Neuron (in vitro differentiated cells): Measurements from ENCODE around the gene GNLY.
"Not testable (repeated sequence)": the region's sequence is repeated elsewhere in the genome, so short reads cannot be mapped to it uniquely, and the experiment has no call there.

ENCODE experiments used
- H2AFZ ChIP-seq: one replicate; pipeline ENCODE4 v1.6.1; 2013; ENCODE audit warnings: low read depth, mild to moderate bottlenecking, inconsistent platforms, low read length, moderate library complexity
- H3K27me3 ChIP-seq: one replicate; pipeline ENCODE4 v1.6.1; 2013; ENCODE audit warnings: low read length; ENCODE audit not compliant: insufficient read depth
- H3K36me3 ChIP-seq: one replicate; pipeline ENCODE4 v1.6.1; 2013; ENCODE audit warnings: low read length; ENCODE audit not compliant: insufficient read depth
- H3K4me1 ChIP-seq: one replicate; pipeline ENCODE4 v1.6.1; 2013; ENCODE audit warnings: low read length; ENCODE audit not compliant: insufficient read depth
- H3K4me3 ChIP-seq: 2 replicates; pipeline ENCODE4 v1.5.1; 2013; ENCODE audit warnings: mild to moderate bottlenecking, low read length, moderate library complexity
- H3K9me3 ChIP-seq: one replicate; pipeline ENCODE4 v1.6.1; 2013; ENCODE audit warnings: low read length

Gene GNLY

DNA sequence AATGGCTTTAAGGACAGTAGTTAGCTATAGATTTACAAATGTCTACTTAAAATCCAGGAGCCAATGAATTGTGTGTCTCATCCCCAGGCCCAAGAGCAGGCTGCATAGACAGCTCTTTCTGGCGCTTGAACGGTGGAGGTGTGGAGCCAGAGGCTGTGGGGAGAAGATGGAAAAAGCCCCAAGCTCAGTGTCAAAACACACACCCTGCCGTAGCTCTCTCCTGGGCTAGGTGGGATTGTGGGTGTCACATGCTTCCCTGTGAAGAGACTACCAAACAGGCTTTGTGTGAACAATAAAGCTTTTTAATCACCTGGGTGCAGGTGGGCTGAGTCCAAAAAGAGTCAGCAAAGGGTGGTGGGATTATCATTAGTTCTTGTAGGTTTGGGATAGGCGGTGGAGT, 36.8 kb upstream of the GNLY start:
- peaks cover 23% of the 10 kb centered on the region for H3K36me3 ChIP-seq
- H3K4me1 ChIP-seq, H3K27me3 ChIP-seq, H3K4me3 ChIP-seq, H3K9me3 ChIP-seq, H2AFZ ChIP-seq: not testable (repeated sequence)

DNA sequence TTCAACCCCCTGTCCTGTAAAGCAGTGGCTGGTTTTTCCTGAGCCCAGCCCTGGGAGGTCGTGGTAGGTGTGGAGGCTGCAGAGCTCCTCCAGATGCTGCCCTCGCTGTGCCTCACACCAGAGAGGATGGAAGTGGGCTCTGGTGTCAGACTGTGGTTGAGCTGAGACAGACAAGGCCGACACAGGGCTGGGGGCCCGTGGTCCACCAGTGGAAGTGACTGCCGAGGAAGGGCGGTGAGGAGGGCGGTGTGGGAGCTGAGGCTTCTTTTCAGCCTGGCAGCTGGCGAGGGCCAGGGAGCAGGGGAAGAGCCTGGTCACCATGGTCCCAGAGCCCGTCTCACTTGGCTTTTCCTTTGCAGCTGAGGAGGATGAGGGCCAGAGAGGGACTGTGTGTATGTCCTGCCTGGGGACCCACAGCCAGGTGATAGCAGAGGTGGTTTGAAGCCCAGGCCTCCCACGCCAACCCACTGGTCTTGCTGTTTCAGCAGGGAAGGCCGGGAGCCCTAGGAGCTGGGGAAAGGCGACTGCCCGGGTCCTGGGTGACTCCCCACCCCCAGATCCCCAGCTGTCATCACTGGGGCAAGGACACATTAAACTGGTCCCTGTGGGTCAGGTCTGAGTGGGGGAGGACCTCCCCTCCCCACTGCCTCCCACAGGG, 34.7 kb upstream of the GNLY start:
- no peak overlapping the region for H3K4me3 ChIP-seq
- H3K4me1 ChIP-seq = no peaks in the 10 kb centered on the region
- H2AFZ ChIP-seq = no peak overlapping the region
- H3K9me3 ChIP-seq = no peaks in the 10 kb centered on the region
- no peaks in the 10 kb centered on the region for H3K27me3 ChIP-seq
- H3K36me3 ChIP-seq = peaks cover 9% of the 10 kb centered on the region

DNA sequence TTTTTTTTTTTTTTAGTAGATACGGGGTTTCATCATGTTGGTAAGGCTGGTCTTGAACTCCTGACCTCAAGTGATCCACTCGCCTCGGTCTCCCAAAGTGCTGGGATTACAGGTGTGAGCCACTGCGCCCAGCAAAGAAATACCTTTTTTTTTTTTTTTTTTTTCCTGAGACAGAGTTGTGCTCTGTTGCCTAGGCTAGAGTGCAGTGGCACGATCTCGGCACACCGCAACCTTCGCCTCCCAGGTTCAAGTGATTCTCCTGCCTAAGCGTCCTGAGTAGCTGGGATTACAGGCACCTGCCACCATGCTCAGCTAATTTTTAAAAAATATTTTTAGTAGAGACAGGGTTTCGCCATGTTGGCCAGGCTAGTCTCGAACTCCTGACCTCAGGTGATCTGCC, 33.9 kb upstream of the GNLY start:
- not testable (repeated sequence) for H3K36me3 ChIP-seq, H3K4me3 ChIP-seq, H3K4me1 ChIP-seq

DNA sequence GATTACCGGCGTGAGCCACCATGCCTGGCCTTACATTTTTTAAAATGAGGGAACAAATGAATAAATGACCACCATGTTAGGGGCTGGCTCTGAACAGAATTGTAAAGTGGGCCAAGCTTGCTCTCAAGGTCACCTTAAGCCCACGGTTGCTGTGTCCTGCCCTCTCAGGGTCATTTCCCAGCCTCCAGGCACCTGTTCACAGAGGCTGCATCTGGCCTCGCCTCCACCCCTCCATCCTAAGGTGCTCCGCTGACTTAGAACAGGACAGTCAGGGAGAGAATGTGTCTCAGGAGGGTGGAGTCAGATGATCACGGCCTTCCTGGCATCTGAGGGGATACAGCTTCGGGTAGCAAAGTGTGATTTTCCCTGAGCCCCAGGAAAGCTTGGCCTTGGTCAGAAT, 33.4 kb upstream of the GNLY start:
- H3K4me3 ChIP-seq = no peak overlapping the region
- H3K27me3 ChIP-seq = no peaks in the 10 kb centered on the region
- peaks cover 9% of the 10 kb centered on the region for H3K36me3 ChIP-seq
- H2AFZ ChIP-seq = no peak overlapping the region
- H3K4me1 ChIP-seq = no peaks in the 10 kb centered on the region
- no peaks in the 10 kb centered on the region for H3K9me3 ChIP-seq

More for the DNA sequence above, 33.9 kb upstream of the GNLY start:
- not testable (repeated sequence) for H3K9me3 ChIP-seq, H3K27me3 ChIP-seq, H2AFZ ChIP-seq

DNA sequence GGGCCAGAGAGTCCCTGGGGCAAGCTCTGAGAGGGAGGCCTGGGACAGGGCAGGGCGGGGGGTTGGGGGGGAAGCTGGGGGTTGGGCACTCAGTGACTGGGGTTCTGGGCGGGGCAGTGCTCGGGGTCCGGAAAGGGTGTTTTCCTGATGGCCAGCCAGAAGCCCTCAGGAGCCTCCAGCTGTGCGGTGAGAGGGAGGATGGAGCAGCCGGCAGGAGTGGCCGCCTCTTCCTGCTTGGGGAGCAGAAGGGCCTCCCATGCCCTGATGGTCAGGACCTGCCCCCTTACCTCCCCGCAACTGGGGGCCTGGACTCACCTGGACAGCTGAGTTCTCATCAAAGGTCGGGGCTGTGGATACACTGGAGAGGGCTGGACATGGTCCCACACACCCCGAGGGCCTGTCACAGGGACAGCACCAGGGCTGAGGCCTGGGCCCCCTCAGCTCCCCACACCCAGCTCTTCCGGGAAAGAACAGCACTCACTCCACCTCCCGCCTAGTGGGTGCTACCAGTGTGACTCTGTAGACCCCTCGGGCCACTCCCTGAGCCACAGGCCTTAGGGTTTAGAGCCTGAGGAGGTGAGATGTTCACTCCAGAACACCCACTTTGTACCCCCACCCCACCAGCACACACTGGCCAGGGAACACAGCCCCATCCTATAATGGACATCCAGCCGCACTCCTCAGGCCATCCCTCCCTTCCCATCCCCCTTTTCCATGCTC, 32.9 kb upstream of the GNLY start:
- H3K4me1 ChIP-seq = no peaks in the 10 kb centered on the region
- H2AFZ ChIP-seq = no peak overlapping the region
- H3K9me3 ChIP-seq = no peaks in the 10 kb centered on the region

DNA sequence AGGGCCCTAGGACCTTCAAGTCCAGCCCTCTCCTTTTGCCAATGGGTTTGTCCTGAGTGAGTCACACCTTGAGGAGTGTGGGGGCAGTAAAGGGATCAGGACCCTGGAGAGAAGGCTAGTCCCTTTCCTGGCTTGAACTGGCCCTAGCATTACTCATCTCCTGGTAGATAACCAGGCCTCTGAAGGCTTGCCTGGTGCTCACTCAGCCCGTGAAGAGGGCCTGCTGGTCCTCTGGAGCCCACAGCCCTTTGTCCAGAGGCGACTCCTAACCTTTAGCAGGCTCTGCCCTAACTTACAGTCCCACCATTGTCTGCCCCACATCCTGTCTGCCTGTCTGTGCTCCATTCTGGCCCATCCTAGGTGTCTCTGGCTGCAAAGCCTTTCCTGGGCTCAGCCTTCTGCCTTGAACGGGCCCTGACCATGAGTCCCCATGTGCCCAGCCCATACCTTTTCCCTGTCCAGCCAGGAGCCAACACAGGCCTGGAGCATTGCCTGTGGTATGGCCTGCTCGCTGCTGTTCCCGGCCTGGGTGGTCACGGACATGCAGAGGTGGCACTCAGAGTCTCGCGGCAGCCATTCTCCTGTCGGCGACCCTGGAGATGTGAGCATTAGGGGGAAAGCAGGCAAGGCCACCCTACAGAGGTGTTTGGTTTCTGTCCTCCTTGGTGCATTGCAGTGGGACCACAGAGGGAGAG, 31.1 kb upstream of the GNLY start:
- H3K27me3 ChIP-seq = no peaks in the 10 kb centered on the region
- H3K9me3 ChIP-seq = no peaks in the 10 kb centered on the region
- no peak overlapping the region for H3K4me3 ChIP-seq

More for the DNA sequence above, 32.9 kb upstream of the GNLY start:
- H3K36me3 ChIP-seq = peaks cover 6% of the 10 kb centered on the region
- no peak overlapping the region for H3K4me3 ChIP-seq
- no peaks in the 10 kb centered on the region for H3K27me3 ChIP-seq

DNA sequence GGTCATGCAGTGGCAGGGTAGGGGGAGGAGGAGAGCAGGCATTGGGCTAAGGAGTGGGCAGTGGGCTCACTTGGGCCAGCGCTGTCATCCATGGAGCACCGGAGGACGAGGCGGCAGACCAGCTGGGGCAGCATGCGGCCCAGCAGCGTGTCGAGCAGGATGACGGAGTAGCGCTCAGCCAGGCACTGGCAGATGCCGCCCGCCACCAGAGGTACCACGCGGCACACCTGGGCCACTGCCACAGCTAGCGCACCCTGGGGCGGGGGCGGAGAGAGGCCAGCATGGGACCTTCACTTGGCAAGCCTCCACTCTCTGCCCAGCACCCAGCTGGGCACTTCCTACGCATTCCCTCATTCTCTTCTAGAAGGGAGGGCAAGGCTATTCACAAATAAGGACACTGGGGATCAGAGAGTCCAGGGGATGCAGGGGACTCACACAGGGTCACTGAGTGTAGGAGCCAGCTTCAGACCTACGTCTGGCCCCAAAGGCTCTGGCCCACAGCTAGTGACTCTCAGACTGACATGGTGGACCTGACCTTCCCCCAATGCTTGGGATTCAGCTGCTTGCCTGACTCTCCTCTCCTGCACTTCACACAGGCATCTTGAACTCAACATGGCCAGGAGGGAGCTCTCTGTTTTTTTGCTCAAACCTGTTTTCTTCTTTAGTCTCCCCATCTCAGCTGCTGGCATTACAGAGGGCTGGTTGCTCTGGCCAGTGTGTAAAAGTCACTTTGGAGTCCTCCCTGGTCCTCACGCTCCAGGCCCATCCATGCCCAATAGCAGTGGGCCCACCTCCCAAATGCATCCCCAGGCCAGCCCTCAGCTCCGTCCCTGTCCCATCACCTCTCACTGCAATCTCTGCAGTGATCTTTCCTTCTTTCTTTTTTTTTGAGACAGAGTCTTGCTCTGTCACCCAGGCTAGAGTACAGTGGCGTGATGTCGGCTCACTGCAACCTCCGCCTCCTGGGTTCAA, 30.3 kb upstream of the GNLY start:
- Histone ChIP-seq H3K36me3 (no peaks in the 10 kb centered on the region), H3K4me1 (no peaks in the 10 kb centered on the region), H3K9me3 (no peaks in the 10 kb centered on the region), H2AFZ (no peak overlapping the region), H3K4me3 (no peak overlapping the region), H3K27me3 (no peaks in the 10 kb centered on the region)

More for the DNA sequence above, 31.1 kb upstream of the GNLY start:
- Histone ChIP-seq H2AFZ (no peak overlapping the region), H3K4me1 (no peaks in the 10 kb centered on the region), H3K36me3 (peaks cover 4% of the 10 kb centered on the region)

DNA sequence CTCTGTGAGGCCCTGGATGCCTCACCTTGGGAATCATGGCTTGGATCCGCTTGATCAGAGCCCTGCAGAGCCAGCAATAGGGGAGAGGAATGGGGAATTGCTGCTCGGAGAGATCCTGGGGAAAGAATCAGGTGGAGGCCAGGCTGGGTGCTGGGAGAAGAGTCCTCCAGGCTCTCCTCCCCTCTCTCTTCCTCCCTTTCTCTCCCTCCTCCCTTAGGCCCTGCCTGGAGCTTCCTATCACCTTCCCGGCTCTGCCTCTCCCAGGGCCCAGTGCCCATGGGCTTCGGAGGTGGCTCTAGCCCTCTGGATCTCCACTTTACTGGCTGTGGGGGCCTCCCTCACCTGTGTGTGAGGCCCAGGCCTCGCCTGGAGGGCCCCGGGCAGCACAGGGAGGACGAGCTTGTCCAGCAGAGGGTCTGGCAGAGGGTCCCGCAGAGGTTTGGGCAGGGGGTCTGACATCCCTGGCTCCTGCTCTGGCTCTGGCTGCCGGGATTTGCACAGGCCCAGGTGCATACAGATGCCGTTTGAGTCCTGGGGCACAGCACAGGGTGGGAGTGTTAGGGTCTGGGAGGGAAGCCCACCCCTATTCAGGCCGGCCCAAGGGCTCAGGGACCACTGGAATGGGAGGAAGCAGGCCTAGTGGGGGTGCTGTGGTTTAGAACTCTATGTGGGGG, 28.8 kb upstream of the GNLY start:
- Histone ChIP-seq H3K4me3 (no peak overlapping the region), H3K27me3 (no peaks in the 10 kb centered on the region), H2AFZ (no peak overlapping the region)

DNA sequence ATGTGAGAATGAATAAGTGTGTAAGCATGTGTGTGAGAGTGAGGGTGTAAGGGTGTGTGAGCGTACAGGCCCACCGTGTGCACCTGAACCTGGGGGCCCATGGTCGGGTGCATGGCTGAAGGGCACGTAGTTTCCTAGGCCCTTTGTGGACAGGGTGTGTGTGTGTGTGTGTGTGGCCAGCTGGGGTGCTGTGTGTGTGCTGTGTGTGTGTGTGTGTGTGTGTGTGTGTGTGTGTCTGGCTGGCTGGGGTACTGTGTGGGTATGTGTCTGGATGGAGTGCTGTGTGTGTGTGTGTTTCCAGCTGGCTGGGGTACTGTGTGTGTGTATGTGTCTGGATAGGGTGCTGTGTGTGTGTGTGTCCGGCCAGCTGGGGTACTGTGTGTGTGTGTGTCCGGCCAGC, 28.1 kb upstream of the GNLY start:
- H3K4me3 ChIP-seq = no peak overlapping the region
- H3K4me1 ChIP-seq = no peaks in the 10 kb centered on the region

More for the DNA sequence above, 28.8 kb upstream of the GNLY start:
- no peaks in the 10 kb centered on the region for H3K36me3 ChIP-seq
- H3K9me3 ChIP-seq = no peaks in the 10 kb centered on the region
- H3K4me1 ChIP-seq = no peaks in the 10 kb centered on the region

DNA sequence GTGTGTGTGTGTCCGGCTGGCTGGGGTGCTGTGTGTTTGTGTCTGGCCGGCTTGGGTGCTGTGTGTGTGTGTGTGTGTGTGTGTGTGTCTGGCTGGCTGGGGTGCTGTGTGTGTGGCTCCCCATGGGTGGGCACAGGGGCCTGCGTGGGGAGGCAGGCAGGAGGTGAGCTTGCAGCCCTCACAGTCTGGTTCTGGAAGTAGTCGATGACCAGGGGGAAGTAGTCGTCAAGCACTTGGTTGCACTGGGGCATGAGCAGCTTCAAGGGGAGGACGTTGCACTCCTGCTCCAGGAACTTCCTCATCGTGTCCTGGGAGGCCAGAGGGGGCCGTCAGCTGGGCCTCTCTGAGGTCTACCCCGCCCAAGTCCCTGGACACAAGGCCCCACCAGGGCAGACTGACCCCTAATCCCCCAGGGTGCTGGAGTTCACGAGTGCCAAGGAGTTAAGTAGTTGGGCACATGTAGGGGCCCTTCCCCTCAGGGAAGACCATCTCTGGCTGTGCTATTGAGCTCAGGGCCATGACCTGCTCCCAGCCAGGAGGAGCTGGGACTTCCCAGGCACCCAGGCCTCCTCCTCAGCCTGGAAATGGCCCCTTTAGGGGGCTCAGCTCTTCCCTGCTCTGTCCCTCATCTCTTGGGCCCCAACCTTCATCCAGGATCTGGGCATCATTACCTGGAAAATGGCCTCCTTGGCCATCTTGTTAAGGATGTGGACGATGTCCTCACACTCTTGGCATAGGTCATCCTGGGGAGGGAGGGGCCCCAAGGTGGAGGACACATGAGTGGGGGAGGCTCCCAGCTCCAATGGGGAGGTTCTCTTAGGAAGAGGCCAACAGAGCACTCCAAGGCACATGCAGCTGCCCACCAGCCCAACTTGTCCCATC, 27.5 kb upstream of the GNLY start:
- Histone ChIP-seq H3K4me3 (no peak overlapping the region), H3K27me3 (no peaks in the 10 kb centered on the region)

More for the DNA sequence above, 28.1 kb upstream of the GNLY start:
- no peaks in the 10 kb centered on the region for H3K27me3 ChIP-seq
- H3K9me3 ChIP-seq = no peaks in the 10 kb centered on the region
- no peak overlapping the region for H2AFZ ChIP-seq
- H3K36me3 ChIP-seq = no peaks in the 10 kb centered on the region

DNA sequence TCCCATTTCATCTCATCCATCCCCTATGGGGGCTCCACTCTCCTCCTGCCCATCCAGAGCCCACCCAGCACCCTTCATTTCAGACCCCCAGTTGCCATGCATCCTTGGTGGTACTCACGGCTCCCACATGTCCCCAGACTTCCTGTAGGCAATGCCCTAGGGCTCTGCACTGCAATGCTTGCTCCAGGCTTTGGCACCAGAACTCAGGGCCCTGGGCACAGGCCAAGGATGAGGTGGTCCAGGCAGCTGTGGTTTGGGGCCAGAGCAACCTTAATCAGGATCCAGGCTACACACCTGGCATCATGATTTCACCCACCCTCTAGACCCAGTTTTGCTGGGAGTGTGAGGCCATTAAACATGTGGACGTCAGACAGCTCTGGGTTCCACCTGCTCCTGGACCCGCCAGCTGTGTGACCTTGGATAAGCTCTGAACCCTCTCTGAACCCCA, 26.6 kb upstream of the GNLY start:
- H2AFZ ChIP-seq = no peak overlapping the region
- H3K4me1 ChIP-seq = no peaks in the 10 kb centered on the region
- H3K4me3 ChIP-seq = no peak overlapping the region
- H3K36me3 ChIP-seq = no peaks in the 10 kb centered on the region
- H3K9me3 ChIP-seq = no peaks in the 10 kb centered on the region
- H3K27me3 ChIP-seq = no peaks in the 10 kb centered on the region

More for the DNA sequence above, 27.5 kb upstream of the GNLY start:
- Histone ChIP-seq H3K9me3 (no peaks in the 10 kb centered on the region), H3K4me1 (no peaks in the 10 kb centered on the region), H2AFZ (no peak overlapping the region), H3K36me3 (no peaks in the 10 kb centered on the region)
